Cardiac fibroblast (primary cell): Measurements from ENCODE around the gene LIF.
A peak's percentile ranks its signal among the peaks of the same experiment; 100 is the strongest.
"Not testable (repeated sequence)": the region's sequence is repeated elsewhere in the genome, so short reads cannot be mapped to it uniquely, and the experiment has no call there.

ENCODE experiments used
- DNase-seq, 2 donors: peaks; one replicate each; pipeline versions ENCODE4 v3.0.0 to v3.0.0-alpha.2; 2010; ENCODE audit warnings: low read depth in 2 of 2
- H3K4me3 ChIP-seq, 2 donors: replicated peaks in 1 of 2; 1 replicate in 1 of 2; 2 replicates in 1 of 2; pipeline ENCODE4 v1.5.1; 2011; ENCODE audit warnings: low read depth in 2 of 2, low read length in 2 of 2, mild to moderate bottlenecking in 2 of 2, moderate library complexity in 1 of 2
- TF ChIP-seq, protein P1 (sequence below): IDR thresholded peaks from one replicate; pipeline ENCODE4 v1.5.1; 2011; ENCODE audit warnings: low read depth, mild to moderate bottlenecking, low read length, inconsistent platforms

LIF gene

DNA sequence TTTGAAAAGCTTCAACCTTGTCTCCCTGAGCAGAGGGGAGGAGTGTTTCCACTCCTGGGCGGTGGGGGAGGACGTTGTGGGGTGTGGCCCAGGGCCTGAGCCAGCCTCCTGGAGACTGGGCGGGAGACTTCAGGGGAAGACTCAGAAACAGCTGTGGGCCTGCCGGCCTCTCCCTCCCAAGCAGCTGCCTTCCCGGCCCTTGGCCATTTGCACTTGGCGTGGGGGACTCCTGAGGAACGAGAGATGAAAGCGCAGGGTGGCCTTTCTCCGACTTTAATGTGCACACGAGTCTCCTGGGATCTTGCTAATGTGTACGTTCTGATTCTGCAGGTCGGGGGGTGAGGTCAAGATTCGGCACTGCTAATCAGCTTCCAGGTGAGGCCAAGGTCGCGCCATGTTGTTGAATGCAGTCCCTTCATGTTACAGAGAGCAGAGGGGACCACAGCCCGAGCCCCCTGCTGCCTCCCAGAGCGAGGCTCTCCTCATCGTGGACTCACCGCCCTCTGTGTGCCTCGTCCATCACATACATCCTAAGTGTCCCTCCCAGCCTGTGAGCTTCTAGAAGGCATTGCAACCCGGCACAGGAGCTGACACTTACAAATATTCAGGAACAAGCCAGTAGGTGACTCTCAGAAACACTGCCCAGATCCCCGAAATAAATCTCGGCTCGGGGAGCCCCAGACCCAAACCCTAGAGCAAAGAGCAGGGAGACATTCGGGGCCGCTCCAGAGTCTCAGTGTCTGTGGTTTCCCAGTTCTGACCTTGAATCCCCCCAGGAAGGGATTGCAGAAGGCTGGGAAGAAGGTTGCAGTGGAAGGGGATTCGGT lies 7.7 kb downstream of the LIF start:
- TF ChIP-seq, protein P1, sequence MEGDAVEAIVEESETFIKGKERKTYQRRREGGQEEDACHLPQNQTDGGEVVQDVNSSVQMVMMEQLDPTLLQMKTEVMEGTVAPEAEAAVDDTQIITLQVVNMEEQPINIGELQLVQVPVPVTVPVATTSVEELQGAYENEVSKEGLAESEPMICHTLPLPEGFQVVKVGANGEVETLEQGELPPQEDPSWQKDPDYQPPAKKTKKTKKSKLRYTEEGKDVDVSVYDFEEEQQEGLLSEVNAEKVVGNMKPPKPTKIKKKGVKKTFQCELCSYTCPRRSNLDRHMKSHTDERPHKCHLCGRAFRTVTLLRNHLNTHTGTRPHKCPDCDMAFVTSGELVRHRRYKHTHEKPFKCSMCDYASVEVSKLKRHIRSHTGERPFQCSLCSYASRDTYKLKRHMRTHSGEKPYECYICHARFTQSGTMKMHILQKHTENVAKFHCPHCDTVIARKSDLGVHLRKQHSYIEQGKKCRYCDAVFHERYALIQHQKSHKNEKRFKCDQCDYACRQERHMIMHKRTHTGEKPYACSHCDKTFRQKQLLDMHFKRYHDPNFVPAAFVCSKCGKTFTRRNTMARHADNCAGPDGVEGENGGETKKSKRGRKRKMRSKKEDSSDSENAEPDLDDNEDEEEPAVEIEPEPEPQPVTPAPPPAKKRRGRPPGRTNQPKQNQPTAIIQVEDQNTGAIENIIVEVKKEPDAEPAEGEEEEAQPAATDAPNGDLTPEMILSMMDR, result no peak
- peak; percentile 70 to 76 for DNase-seq
- H3K4me3 ChIP-seq, result no peak overlapping the region

DNA sequence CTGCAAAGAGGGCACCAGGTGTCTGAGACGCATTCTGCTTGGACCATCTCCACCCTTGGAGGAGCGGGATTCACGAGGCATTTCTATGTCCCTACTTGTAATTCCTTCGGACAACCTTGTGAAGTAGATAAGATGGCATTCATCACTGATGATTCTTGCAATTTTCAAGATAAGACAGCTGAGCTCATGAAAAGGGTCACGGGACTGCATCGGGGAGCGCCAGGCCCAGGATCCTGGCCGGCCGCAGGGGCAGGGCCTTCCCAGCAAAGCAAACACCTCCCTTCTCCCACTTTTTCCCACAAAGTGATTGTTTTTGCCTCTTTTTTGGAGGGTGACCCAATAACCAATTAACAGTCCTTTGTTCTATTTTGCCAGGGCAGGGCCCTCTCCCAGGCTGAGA lies 8.4 kb downstream of the LIF start:
- no peak overlapping the region for H3K4me3 ChIP-seq
- TF ChIP-seq, protein P1, result no peak
- no peak for DNase-seq

DNA sequence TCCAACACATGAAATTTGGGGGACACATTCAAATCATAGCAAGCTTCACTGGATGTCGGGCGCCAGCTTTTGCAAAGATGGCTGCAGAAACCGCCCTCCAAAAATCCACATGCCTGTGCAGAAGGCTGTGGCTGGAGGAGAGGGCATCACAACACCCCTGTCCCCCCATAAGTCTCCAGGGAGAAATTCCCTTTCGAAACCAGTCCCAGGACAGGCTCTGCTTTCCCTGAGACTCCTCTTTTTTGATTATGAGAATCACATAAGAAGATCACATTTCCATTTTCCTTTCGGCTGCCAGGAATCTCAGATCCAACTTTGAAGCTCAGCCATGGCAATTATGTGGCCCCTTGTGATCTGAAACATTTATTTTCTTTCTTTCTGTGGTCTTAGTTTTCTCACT lies 9.7 kb downstream of the LIF start:
- TF ChIP-seq, protein P1, result no peak
- no peak overlapping the region for H3K4me3 ChIP-seq
- no peak for DNase-seq

DNA sequence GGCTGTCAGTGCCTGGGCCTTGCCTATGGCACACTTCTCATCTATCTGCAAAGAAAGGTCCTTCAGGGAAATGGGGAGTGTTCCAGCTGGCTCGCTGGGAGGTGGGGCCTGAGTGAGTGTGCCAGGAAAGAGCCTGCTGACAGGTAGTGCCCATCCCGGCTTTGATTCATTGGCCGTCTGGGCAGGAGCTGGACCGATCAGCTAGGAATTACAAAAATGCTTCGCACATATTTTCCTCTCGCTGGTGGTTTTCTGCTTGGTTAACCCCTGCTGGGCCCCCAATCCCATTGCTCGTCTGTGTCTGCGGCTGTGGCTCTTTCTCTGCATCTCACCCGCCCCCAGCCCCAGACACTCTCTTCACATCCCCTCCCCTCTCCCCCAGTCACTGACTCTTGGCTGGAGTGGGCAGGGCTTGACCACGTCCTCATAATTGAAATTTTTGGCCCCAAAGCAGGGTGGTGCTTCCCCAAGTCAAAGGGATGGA lies 10.8 kb downstream of the LIF start:
- TF ChIP-seq, protein P1, result no peak
- no peak overlapping the region for H3K4me3 ChIP-seq
- DNase-seq, result peak in 1 of 2 donors; percentile 77

DNA sequence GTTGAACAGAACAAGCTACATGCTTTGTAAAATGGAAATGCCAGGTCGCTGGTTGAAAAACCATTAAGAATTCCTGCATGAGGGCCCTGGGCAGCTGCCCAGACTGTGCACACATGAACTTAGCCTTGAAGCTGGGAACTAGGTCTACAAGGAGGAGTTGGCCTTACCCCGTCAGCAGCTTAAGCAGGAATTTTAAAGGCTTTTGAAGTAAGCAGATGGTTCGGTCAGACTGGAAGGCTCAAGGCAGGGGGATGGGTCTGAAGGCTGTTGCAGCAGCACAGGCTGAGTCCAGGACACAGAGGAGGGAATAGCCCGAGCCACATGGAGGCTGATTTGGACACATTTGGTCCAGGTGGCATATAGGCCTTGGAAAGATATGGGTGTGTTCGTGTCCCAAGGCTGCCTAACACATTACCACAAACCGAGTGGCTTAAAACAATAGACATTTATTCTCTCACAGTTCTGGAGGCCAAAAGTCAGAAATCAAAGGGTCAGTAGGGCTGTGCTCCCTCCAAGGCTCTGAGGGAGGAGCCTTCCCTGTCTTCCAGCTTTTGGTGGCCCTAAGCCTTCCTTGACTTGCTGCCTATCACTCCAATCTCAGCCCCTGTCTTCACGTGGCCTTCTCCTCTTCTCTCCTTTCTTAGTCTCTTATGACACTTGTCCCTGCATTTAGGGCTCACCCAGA lies 11.6 kb downstream of the LIF start:
- no peak overlapping the region for H3K4me3 ChIP-seq
- TF ChIP-seq, protein P1, result no peak
- DNase-seq, result peak in 1 of 2 donors; percentile 76

DNA sequence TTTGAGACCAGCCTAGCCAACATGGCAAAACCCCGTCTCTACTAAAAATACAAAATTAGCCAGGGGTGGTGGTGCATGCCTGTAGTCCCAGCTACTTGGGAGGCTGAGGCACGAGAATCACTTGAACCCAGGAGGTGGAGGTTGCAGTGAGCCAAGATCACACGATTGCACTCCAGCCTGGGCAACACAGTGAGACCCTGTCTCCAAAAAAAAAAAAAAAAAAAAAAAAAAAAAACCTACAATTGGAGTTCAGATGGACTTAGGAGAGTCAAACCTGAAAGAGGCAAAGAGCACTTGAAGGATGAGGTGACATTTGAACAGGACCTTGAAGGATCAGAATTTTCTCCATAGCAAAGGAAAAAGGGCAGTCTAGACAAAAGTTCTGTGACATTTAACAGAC lies 12.2 kb downstream of the LIF start:
- not testable (repeated sequence) for DNase-seq, H3K4me3 ChIP-seq

DNA sequence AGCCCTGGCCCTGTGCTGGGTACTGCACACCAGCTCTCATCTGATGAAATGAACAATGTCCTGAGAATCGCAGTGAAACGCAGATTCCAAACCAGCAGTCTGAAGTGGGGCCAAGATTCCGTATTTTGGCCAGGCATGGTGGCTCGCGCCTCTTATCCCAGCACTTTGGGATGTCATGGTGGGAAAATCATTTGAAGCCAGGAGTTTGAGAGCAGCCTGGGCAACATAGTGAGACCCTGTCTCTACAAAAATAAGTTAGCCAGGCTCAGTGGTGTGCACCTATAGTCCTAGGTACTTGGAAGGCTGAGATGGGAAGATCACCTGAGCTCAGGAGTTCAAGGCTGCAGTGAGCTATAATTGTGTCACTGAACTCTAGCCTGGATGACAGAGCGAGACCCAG lies 13.0 kb downstream of the LIF start:
- TF ChIP-seq, protein P1, result no peak
- no peak overlapping the region for H3K4me3 ChIP-seq
- DNase-seq, result no peak
